Esophagus muscularis mucosa (tissue), 4 donors: ENCODE measurements around the gene ZSCAN22. TPM values are rescaled to one million over a fixed set of nuclear protein-coding genes. Genes with fewer than 3 reads are reported as not detected.

ENCODE experiments used
- DNase-seq: peaks from one replicate; pipeline ENCODE4 v3.0.0-alpha.2; 2017; ENCODE audit errors: extremely low spot score
- H3K27ac ChIP-seq, 4 donors: fragments of 200-600 bp; sonication (generic); replicated peaks in 1 of 4; 1 replicate in 3 of 4; 2 replicates in 1 of 4; pipeline ENCODE4 v1.5.1; 2016 to 2019; ENCODE audit warnings: mild to moderate bottlenecking in 1 of 4
- H3K27me3 ChIP-seq, 4 donors: fragments of 200-600 bp; sonication (generic); one replicate each; pipeline versions ENCODE4 v1.5.1 to v1.6.0; 2016 to 2019
- H3K36me3 ChIP-seq, 4 donors: fragments of 200-600 bp; sonication (generic); one replicate each; pipeline ENCODE4 v1.5.1; 2016 to 2019
- H3K4me1 ChIP-seq, 4 donors: fragments of 200-600 bp; sonication (generic); one replicate each; pipeline ENCODE4 v1.5.1; 2016 to 2019
- H3K4me3 ChIP-seq, 4 donors: fragments of 200-600 bp; sonication (generic); 1 replicate in 2 of 4; 2 replicates in 2 of 4; pipeline ENCODE4 v1.5.1; 2016 to 2019; ENCODE audit warnings: mild to moderate bottlenecking in 4 of 4, moderate library complexity in 1 of 4
- H3K9me3 ChIP-seq, 4 donors: fragments of 200-600 bp; sonication (generic); 1 replicate in 3 of 4; 2 replicates in 1 of 4; pipeline ENCODE4 v1.5.1; 2016 to 2019
- CTCF ChIP-seq, 3 experiments: fragments of 200-600 bp in 2 of 3; fragments of 450-650 bp in 1 of 3; sonication (generic) in 2 of 3; IDR thresholded peaks; one replicate each; pipeline ENCODE4 v1.5.1; 2017 to 2019; ENCODE audit warnings: antibody characterized with exemption in 3 of 3, mild to moderate bottlenecking in 2 of 3, moderate library complexity in 1 of 3
- EP300 ChIP-seq: sonication (generic); formaldehyde crosslinking; IDR thresholded peaks from one replicate; pipeline ENCODE4 v1.6.1; 2017; ENCODE audit warnings: antibody characterized with exemption
- POLR2A ChIP-seq: fragments of 450-650 bp; IDR thresholded peaks from one replicate; pipeline ENCODE4 v1.6.1; 2017; ENCODE audit warnings: antibody characterized with exemption, moderate library complexity, mild to moderate bottlenecking, low read depth
- POLR2AphosphoS5 ChIP-seq, 2 donors: sonication (generic); formaldehyde crosslinking; IDR thresholded peaks; one replicate each; pipeline ENCODE4 v1.6.1; 2017; ENCODE audit warnings: antibody characterized with exemption in 2 of 2
- WGBS: methylation state at CpG from one replicate; pipeline ENCODE4 v1.1.5; 2018; 5-methylcytosine and 5-hydroxymethylcytosine counted together
- intact Hi-C: fragments of 100-400 bp; cut with DNase I; formaldehyde crosslinking; loops from one replicate; pipeline ENCODE4 v1.15.1; 2023
- total RNA-seq, 4 donors: library from RNA; depleted of rRNA; stranded (reverse); fragments of >200 nt; gene quantifications; one replicate each; pipeline versions ENCODE4 v1.1.0 to v1.2.1, GENCODE V29; 2016

ZSCAN22 gene
- total RNA-seq, 4 donors from 2014 or later, result 2.9 to 4.9 (median 3.6) TPM

- Histone ChIP-seq H3K27me3 (no peaks in the 10 kb centered on the region), H3K36me3 (peaks cover 6 to 55% (median 30%) of the 10 kb centered on the region in 4 donors), H3K27ac (no peak overlapping the region), H3K4me1 (no peaks in the 10 kb centered on the region), H3K4me3 (no peak overlapping the region), H3K9me3 (no peaks in the 10 kb centered on the region)
- WGBS, result 90% methylated on average over 8 of the region's 10 CpGs
- DNase-seq, result no peak
- intact Hi-C loops, result no loop called here
- no peak for TF ChIP-seq EP300
- TF ChIP-seq POLR2A, result no peak
- TF ChIP-seq CTCF (IDR thresholded peaks at IDR 0.05), result no peak
These were observed 7.6 kb upstream of the ZSCAN22 start for GRCh38 chr19:58319241-58319640.

- intact Hi-C loops, result no loop called here
- DNase-seq, result no peak
- Histone ChIP-seq H3K9me3 (no peaks in the 10 kb centered on the region), H3K36me3 (peaks cover 0 to 20% (median 0%) of the 10 kb centered on the region in 4 donors), H3K27ac (no peak overlapping the region), H3K4me1 (peaks cover 23 to 34% (median 31%) of the 10 kb centered on the region in 4 donors), H3K27me3 (no peaks in the 10 kb centered on the region), H3K4me3 (peak overlapping the region; percentile 72 to 94 (median 84))
- WGBS, result 90% methylated on average over 6 of the region's 6 CpGs
- TF ChIP-seq POLR2AphosphoS5 (IDR thresholded peaks at IDR 0.05) (no peak), EP300 (no peak), POLR2A (no peak), CTCF (IDR thresholded peaks at IDR 0.05) (no peak)
These were observed 1.3 kb upstream of the ZSCAN22 start for GRCh38 chr19:58325311-58326022.

- DNase-seq, result no peak
- 2% methylated on average over 9 of the region's 9 CpGs for WGBS
- Histone ChIP-seq H3K9me3 (no peaks in the 10 kb centered on the region), H3K4me1 (peaks cover 23 to 34% (median 31%) of the 10 kb centered on the region in 4 donors), H3K27ac (peak overlapping the region; percentile 89 to 97 (median 94)), H3K4me3 (peak overlapping the region; percentile 72 to 94 (median 84)), H3K36me3 (peaks cover 0 to 18% (median 0%) of the 10 kb centered on the region in 4 donors), H3K27me3 (no peaks in the 10 kb centered on the region)
- intact Hi-C loops, result no loop called here
- TF ChIP-seq POLR2AphosphoS5 (IDR thresholded peaks at IDR 0.05) (no peak), POLR2A (no peak), CTCF (IDR thresholded peaks at IDR 0.05) (no peak), EP300 (no peak)
These were observed 287 bp upstream of the ZSCAN22 start for GRCh38 chr19:58326501-58326913.

GRCh38 chr19:58328999-58329398 is 2.2 kb downstream of the ZSCAN22 start:
- Histone ChIP-seq H3K36me3 (no peaks in the 10 kb centered on the region), H3K4me3 (no peak overlapping the region), H3K27ac (no peak overlapping the region), H3K4me1 (peaks cover 23 to 34% (median 31%) of the 10 kb centered on the region in 4 donors), H3K27me3 (no peaks in the 10 kb centered on the region), H3K9me3 (no peaks in the 10 kb centered on the region)
- DNase-seq, result no peak
- whole genome bisulfite sequencing, result 54% methylated on average over 10 of the region's 10 CpGs
- TF ChIP-seq POLR2AphosphoS5 (IDR thresholded peaks at IDR 0.05), result no peak
- TF ChIP-seq CTCF (IDR thresholded peaks at IDR 0.05), result no peak
- TF ChIP-seq EP300, result no peak
- TF ChIP-seq POLR2A, result no peak
- intact Hi-C loops, result no loop called here
